DOHH2 (cell line): ENCODE data around the gene AMPD3.

Experiments
- H3F3A ChIP-seq: fragments of 200-600 bp; sonication (generic), shearing (Covaris generic); 2 replicates; pipeline ENCODE4 v1.6.0; 2016; ENCODE audit warnings: antibody characterized with exemption, mild to moderate bottlenecking; ENCODE audit not compliant: control insufficient read depth, insufficient read depth
- H3K27ac ChIP-seq: fragments of 200-600 bp; sonication (generic); 2 replicates; pipeline ENCODE4 v1.5.1; 2014; ENCODE audit warnings: low read depth, mild to moderate bottlenecking, low read length, moderate library complexity
- H3K27me3 ChIP-seq: fragments of 200-600 bp; sonication (generic); 2 replicates; pipeline ENCODE4 v1.6.1; 2014; ENCODE audit warnings: mild to moderate bottlenecking, low read length, mixed read lengths; ENCODE audit not compliant: control insufficient read depth
- H3K36me3 ChIP-seq: fragments of 200-600 bp; sonication (generic); 2 replicates; pipeline ENCODE4 v1.6.1; 2014; ENCODE audit warnings: mild to moderate bottlenecking, low read length, moderate library complexity, mixed read lengths; ENCODE audit not compliant: control insufficient read depth
- H3K4me1 ChIP-seq: fragments of 200-600 bp; sonication (generic); 2 replicates; pipeline ENCODE4 v1.6.1; 2014; ENCODE audit warnings: mild to moderate bottlenecking, low read length, mixed read lengths; ENCODE audit not compliant: control insufficient read depth
- H3K4me2 ChIP-seq: fragments of 200-600 bp; sonication (generic); 2 replicates; pipeline ENCODE4 v1.6.0; 2014; ENCODE audit warnings: mild to moderate bottlenecking, low read length, moderate library complexity
- H3K4me3 ChIP-seq: fragments of 200-600 bp; sonication (generic); 2 replicates; pipeline ENCODE4 v1.5.1; 2014; ENCODE audit warnings: mild to moderate bottlenecking, low read length, mixed read lengths
- H3K79me2 ChIP-seq: fragments of 200-600 bp; sonication (generic); 2 replicates; pipeline ENCODE4 v1.6.1; 2014; ENCODE audit warnings: mild to moderate bottlenecking, low read length, mixed read lengths; ENCODE audit not compliant: control insufficient read depth
- H3K9me2 ChIP-seq: fragments of 200-600 bp; sonication (generic); replicated peaks from 2 replicates; pipeline ENCODE4 v1.6.1; 2014; ENCODE audit warnings: mild to moderate bottlenecking, low read length, mixed read lengths; ENCODE audit not compliant: control insufficient read depth
- H3K9me3 ChIP-seq: fragments of 200-600 bp; sonication (generic); 2 replicates; pipeline ENCODE4 v1.6.1; 2014; ENCODE audit warnings: antibody characterized with exemption, low read length, mixed read lengths; ENCODE audit not compliant: control insufficient read depth, insufficient read depth
- H4K20me1 ChIP-seq: fragments of 200-600 bp; sonication (generic); 2 replicates; pipeline ENCODE4 v1.6.0; 2014; ENCODE audit warnings: low read depth, mild to moderate bottlenecking, antibody characterized with exemption, low read length, moderate library complexity; ENCODE audit not compliant: control insufficient read depth, insufficient read depth
- CTCF ChIP-seq: fragments of 200-600 bp; sonication (generic); IDR thresholded peaks from one replicate; pipeline ENCODE4 v1.5.1; 2014; ENCODE audit warnings: antibody characterized with exemption, mild to moderate bottlenecking, low read depth, low read length; ENCODE audit not compliant: poor library complexity, severe bottlenecking
- EZH2phosphoT487 ChIP-seq: fragments of 200-600 bp; sonication (generic); IDR thresholded peaks from 2 replicates; pipeline ENCODE4 v1.6.1; 2017; ENCODE audit warnings: borderline replicate concordance, mild to moderate bottlenecking, antibody characterized with exemption, low read length, moderate library complexity, mixed read lengths

The AMPD3 gene

GRCh38 chr11:10543782-10544181, 88.7 kb downstream of the AMPD3 start:
- H3F3A ChIP-seq = peaks cover 5% of the 10 kb centered on the region; the same call in 1 of the 2 replicates
- no peak overlapping the region for H3K4me3 ChIP-seq
- TF ChIP-seq EZH2phosphoT487 = no peak
- no peak for TF ChIP-seq CTCF
- no peaks in the 10 kb centered on the region for H3K9me2 ChIP-seq
- peaks cover 35% of the 10 kb centered on the region for H3K4me1 ChIP-seq
- H3K36me3 ChIP-seq = no peaks in the 10 kb centered on the region
- H3K27ac ChIP-seq = no peak overlapping the region
- H3K79me2 ChIP-seq = peaks cover 15% of the 10 kb centered on the region
- H3K4me2 ChIP-seq = no peak overlapping the region
- peaks cover 21% of the 10 kb centered on the region for H3K9me3 ChIP-seq
- H4K20me1 ChIP-seq = no peaks in the 10 kb centered on the region
- H3K27me3 ChIP-seq = no peaks in the 10 kb centered on the region

GRCh38 chr11:10544491-10545465, 89.7 kb downstream of the AMPD3 start:
- Histone ChIP-seq H4K20me1 (no peaks in the 10 kb centered on the region), H3K9me3 (peaks cover 21% of the 10 kb centered on the region), H3K9me2 (no peaks in the 10 kb centered on the region), H3K27me3 (no peaks in the 10 kb centered on the region), H3K4me1 (peaks cover 34% of the 10 kb centered on the region), H3K4me3 (no peak overlapping the region), H3K36me3 (no peaks in the 10 kb centered on the region), H3K27ac (peak overlapping the region; percentile 70), H3K79me2 (peaks cover 10% of the 10 kb centered on the region), H3K4me2 (peak overlapping the region; percentile 37), H3F3A (peaks cover 5% of the 10 kb centered on the region; the same call in 1 of the 2 replicates)
- TF ChIP-seq EZH2phosphoT487 (no peak), CTCF (no peak)

- Histone ChIP-seq H3K4me1 (peaks cover 5% of the 10 kb centered on the region), H3K27ac (no peak overlapping the region), H4K20me1 (no peaks in the 10 kb centered on the region), H3K9me2 (no peaks in the 10 kb centered on the region), H3K4me3 (no peak overlapping the region), H3K27me3 (no peaks in the 10 kb centered on the region), H3K4me2 (no peak overlapping the region), H3F3A (no peaks in the 10 kb centered on the region), H3K9me3 (no peaks in the 10 kb centered on the region), H3K79me2 (no peaks in the 10 kb centered on the region), H3K36me3 (no peaks in the 10 kb centered on the region)
- TF ChIP-seq CTCF (no peak), EZH2phosphoT487 (no peak)
Observed at GRCh38 chr11:10550503-10551289, 95.6 kb downstream of the AMPD3 start.
